ENCODE results near the gene MAN2B1.

The MAN2B1 gene

GRCh38 chr19:12610540-12611360, 55.8 kb downstream of the MAN2B1 start, which contains the start of the genes ZNF490 and ZNF791:
Gene ZNF490, minus strand, starts transcription at chr19:12610813. Its CDS starts 133 bp downstream, at chr19:12610680.
Gene ZNF791, plus strand, starts transcription at chr19:12610920. Its CDS starts 160 bp downstream, at chr19:12611080.
- DNase-seq, result peak; percentile 90

DNA sequence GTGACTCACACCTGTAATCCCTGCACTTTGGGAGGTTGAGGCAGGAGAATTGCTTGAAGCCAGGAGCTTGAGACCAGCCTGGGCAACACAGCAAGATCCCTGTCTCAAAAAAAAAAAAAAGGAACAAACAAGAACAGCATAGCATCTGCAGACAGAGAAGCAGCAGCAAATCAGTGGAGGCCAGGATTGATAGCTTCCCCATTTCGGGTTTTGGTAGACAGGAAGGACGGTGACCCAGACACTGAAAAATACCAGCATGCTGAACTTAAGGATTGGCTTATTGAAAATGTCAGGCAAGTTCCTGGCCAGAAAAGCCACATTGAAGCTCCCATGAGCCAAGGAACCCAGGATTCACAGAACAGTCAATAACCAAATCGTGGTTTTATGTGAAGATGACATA, 58.9 kb downstream of the MAN2B1 start:
- DNase-seq, result no peak

- DNase-seq, result no peak
Measured at GRCh38 chr19:12606796-12607195, 59.7 kb downstream of the MAN2B1 start.

DNA sequence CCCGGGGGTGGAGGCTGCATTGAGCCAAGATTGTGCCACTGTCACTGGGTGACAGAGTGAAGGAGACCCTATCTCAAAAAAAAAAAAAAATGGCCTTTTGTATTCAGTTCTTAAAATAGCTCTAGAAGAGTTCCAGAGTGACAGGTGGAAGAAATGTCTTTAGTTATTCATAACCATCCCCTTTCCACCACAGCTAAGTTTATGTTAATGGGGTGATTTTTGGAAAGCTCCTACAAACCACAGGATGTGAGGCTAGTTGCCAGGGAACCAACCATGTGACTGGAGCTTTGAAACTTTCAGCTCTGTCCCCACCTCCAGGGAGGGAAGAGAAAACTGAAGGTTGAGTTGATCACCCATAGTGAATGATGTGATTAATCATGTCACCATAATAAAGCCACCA, 62.8 kb downstream of the MAN2B1 start:
- DNase-seq, result no peak

- DNase-seq, result no peak
Measured at GRCh38 chr19:12597594-12597993, 68.9 kb downstream of the MAN2B1 start.

DNA sequence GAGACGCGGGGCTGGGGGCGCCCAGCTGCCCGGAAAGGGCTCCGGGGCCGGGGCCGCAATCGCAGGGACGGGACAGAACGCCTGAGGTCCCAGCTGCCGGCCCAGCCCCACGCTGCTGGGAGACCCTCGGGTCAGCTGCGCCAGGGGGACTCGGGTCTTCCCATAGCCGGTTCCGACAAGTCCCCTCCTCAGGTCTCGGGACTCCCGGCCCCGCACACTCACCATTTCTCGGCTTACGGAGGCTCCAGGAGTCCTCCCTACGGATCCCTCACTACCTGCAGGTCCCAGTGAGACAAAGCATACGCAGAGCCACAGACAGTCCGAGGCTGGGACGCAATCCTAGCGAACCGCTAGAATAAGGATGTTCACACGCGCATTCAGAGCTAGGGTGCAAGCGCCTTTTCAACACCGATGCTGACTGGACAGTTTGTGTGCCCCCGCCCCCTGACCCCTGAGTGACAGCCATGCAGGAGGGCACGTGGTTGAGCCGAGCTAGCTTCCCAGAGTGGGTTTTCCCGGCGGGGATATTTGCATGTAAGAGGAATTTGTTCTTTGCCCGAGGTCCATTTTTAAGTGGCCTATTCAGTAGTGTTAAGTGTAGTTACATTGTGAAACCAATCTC, 69.5 kb downstream of the MAN2B1 start:
- no peak for DNase-seq
